ENCODE measurements around the gene WDFY4. TPM values are rescaled to one million over a fixed set of nuclear protein-coding genes. Genes with fewer than 3 reads are reported as not detected.

Gene WDFY4
- total RNA-seq, 1 donor, result not detected

- H3K4me3 ChIP-seq (ENCODE audit: low read depth, low read length), result no peak overlapping the region
- DNase-seq (ENCODE audit: low read depth), result no peak
- TF ChIP-seq CTCF (IDR thresholded peaks at IDR 0.05; ENCODE audit: insufficient read depth, low read length), result no peak
Observed at GRCh38 chr10:48737886-48738285, 53.2 kb downstream of the WDFY4 start.

DNA sequence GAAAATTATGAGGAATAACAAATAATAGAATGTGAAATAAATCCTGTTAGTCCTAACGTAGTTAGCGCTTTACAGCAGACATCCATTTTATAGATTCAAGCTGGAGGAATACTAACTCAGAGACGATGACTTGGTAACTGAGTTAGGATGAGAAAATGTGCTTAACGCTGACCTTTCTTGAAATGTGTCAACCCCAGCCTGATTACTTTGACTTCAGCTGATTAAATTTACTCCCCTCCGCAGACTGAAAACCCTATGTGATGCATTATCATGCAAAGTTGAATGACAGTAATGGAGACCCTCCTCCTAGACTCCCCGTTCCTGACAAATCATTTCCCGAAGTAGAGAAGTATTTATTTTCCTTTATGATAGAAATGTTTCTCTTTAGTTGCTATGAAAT lies 54.5 kb downstream of the WDFY4 start:
- H3K4me3 ChIP-seq (ENCODE audit: low read depth, low read length), result no peak overlapping the region
- no peak for TF ChIP-seq CTCF (IDR thresholded peaks at IDR 0.05; ENCODE audit: insufficient read depth, low read length)
- DNase-seq (ENCODE audit: low read depth), result no peak

GRCh38 chr10:48740015-48740707 lies 55.5 kb downstream of the WDFY4 start:
- H3K4me3 ChIP-seq (ENCODE audit: low read depth, low read length), result no peak overlapping the region
- no peak for TF ChIP-seq CTCF (IDR thresholded peaks at IDR 0.05; ENCODE audit: insufficient read depth, low read length)
- no peak for DNase-seq (ENCODE audit: low read depth)

GRCh38 chr10:48740988-48741387 lies 56.3 kb downstream of the WDFY4 start:
- no peak for TF ChIP-seq CTCF (IDR thresholded peaks at IDR 0.05; ENCODE audit: insufficient read depth, low read length)
- no peak for DNase-seq (ENCODE audit: low read depth)
- no peak overlapping the region for H3K4me3 ChIP-seq (ENCODE audit: low read depth, low read length)

DNA sequence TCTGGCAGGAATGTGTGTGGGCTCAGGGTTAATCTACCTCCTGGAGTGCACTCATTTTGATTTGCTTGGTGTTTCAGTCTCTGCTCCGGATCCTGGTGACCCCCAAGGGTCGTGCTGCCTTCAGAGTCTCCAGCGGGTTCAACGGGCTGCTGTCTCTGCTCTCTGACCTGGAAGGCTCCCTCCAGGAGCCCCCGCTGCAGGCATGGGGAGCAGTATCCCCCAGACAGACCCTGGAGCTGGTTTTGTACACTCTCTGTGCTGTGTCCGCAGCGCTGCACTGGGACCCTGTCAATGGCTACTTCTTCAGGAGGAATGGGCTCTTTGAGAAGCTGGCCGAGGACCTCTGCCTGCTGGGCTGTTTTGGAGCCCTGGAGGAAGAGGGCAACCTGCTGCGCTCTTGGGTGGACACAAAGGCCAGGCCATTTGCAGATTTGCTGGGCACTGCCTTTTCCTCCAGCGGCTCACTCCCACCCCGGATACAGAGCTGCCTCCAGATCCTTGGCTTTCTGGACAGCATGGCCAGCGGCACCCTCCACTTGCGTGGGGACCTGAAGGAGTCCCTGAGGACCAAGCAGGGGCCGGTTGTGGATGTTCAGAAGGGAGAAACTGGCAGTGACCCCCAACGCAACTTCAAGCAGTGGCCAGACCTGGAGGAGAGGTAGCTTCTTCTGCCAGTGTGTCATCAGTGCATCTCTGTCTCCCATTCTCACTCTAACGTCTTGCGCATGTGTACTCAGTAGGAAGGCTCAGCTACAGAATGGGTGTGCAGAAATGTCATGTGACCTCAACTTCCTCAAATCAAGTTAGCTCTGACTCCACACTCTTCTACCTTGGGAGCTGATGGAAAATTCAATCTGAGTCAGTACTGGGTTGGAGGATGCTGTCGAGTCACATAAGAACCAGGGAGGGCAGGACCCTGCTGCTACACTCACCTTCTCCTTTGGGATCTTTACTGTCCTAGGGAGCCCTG lies 58.5 kb downstream of the WDFY4 start:
- no peak overlapping the region for H3K4me3 ChIP-seq (ENCODE audit: low read depth, low read length)
- TF ChIP-seq CTCF (IDR thresholded peaks at IDR 0.05; ENCODE audit: insufficient read depth, low read length), result no peak
- DNase-seq (ENCODE audit: low read depth), result no peak

DNA sequence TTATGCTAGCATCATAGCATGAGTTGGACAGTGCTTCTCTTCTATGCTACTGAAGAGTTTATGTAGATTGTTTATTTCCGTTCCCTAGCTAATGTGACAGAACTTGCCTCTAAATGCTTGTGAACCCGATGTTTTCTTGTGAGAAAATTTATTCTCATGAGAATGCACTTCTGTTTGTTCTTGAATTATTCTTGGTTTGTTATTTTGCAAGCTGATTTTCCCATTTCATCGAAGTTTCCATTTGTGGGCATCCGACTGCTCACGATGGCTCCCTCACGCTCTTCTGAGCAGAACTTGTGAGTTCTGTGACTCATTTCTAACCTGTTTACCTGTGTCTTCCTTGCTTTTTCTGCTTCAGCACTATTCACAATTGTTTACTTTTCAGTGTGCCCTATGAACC lies 59.9 kb downstream of the WDFY4 start:
- no peak for TF ChIP-seq CTCF (IDR thresholded peaks at IDR 0.05; ENCODE audit: insufficient read depth, low read length)
- no peak for DNase-seq (ENCODE audit: low read depth)
- H3K4me3 ChIP-seq (ENCODE audit: low read depth, low read length), result no peak overlapping the region

Measured in fibroblast of the aortic adventitia (primary cell).